Central memory CD8-positive, alpha-beta T cell (primary cell): ENCODE data around the gene GTF2IRD1.
"Not testable (repeated sequence)": the region's sequence is repeated elsewhere in the genome, so short reads cannot be mapped to it uniquely, and the experiment has no call there.

Source experiments
- ATAC-seq: fragments of 150-1000 bp; cut with Tn5 transposase; replicated peaks from 2 replicates; pipeline ENCODE4 v1.10.0; 2022; ENCODE audit warnings: mild to moderate bottlenecking, moderate FRiP score, moderate number of reproducible peaks; ENCODE audit not compliant: poor library complexity, severe bottlenecking; ENCODE audit errors: extremely low read depth
- DNase-seq, 2 donors: peaks; one replicate each; pipeline ENCODE4 v3.0.0; 2021; ENCODE audit warnings: low spot score in 2 of 2
- H3K27ac Mint-ChIP-seq: one replicate; pipeline ENCODE4 v1.8.0; 2022; ENCODE audit warnings: low read depth, mild to moderate bottlenecking, moderate library complexity, mixed read lengths
- H3K27me3 Mint-ChIP-seq: one replicate; pipeline ENCODE4 v1.8.0; 2022; ENCODE audit warnings: mixed read lengths
- H3K36me3 Mint-ChIP-seq: one replicate; pipeline ENCODE4 v1.8.0; 2022; ENCODE audit warnings: mild to moderate bottlenecking, moderate library complexity, mixed read lengths; ENCODE audit not compliant: insufficient read depth
- H3K4me1 Mint-ChIP-seq: one replicate; pipeline ENCODE4 v1.8.0; 2022; ENCODE audit warnings: mixed read lengths
- H3K4me3 Mint-ChIP-seq: one replicate; pipeline ENCODE4 v1.8.0; 2022; ENCODE audit warnings: mild to moderate bottlenecking, moderate library complexity, mixed read lengths
- H3K9me3 Mint-ChIP-seq: one replicate; pipeline ENCODE4 v1.8.0; 2022; ENCODE audit warnings: mixed read lengths

The GTF2IRD1 gene

GRCh38 chr7:74439541-74439940 lies 14.2 kb upstream of the GTF2IRD1 start:
- Mint-ChIP-seq H3K27me3 (peaks cover 28% of the 10 kb centered on the region), H3K9me3 (no peaks in the 10 kb centered on the region), H3K36me3 (peaks cover 2% of the 10 kb centered on the region), H3K4me1 (no peaks in the 10 kb centered on the region), H3K27ac (no peak overlapping the region), H3K4me3 (no peak overlapping the region)
- DNase-seq, result no peak
- ATAC-seq, result no peak

DNA sequence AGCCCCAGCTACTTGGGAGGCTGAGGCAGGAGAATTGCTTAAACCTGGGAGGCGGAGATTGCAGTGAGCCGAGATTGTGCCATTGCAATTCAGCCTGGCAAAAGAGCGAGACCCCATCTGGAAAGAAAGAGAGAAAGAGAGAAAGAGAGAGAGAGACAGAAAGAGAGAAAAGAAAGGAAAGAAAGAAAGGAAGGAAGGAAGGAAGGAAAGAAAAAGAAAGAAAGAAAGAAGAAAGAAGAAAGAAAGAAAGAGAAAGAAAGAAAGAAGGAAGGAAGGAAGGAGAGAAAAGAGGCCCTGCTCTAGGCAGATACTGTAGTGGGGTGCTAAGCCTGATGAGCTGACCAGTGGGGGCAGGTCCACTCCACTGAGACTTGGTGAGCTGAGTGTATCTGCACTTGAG lies 13.6 kb upstream of the GTF2IRD1 start:
- ATAC-seq, H3K36me3 Mint-ChIP-seq, H3K4me1 Mint-ChIP-seq, H3K27ac Mint-ChIP-seq, H3K9me3 Mint-ChIP-seq, H3K4me3 Mint-ChIP-seq, DNase-seq: not testable (repeated sequence)
- H3K27me3 Mint-ChIP-seq, result peaks cover 28% of the 10 kb centered on the region

GRCh38 chr7:74441801-74442200 lies 11.9 kb upstream of the GTF2IRD1 start:
- H3K27ac Mint-ChIP-seq, result no peak overlapping the region
- ATAC-seq, result no peak
- DNase-seq, result no peak
- H3K4me3 Mint-ChIP-seq, result no peak overlapping the region
- H3K27me3 Mint-ChIP-seq, result peaks cover 28% of the 10 kb centered on the region
- H3K4me1 Mint-ChIP-seq, result no peaks in the 10 kb centered on the region
- H3K9me3 Mint-ChIP-seq, result no peaks in the 10 kb centered on the region
- peaks cover 2% of the 10 kb centered on the region for H3K36me3 Mint-ChIP-seq

GRCh38 chr7:74443543-74444247 lies 10.0 kb upstream of the GTF2IRD1 start:
- H3K27me3 Mint-ChIP-seq, result peaks cover 28% of the 10 kb centered on the region
- no peaks in the 10 kb centered on the region for H3K4me1 Mint-ChIP-seq
- DNase-seq (no peak), ATAC-seq (no peak)
- no peaks in the 10 kb centered on the region for H3K9me3 Mint-ChIP-seq
- no peak overlapping the region for H3K27ac Mint-ChIP-seq
- H3K36me3 Mint-ChIP-seq, result peaks cover 2% of the 10 kb centered on the region
- H3K4me3 Mint-ChIP-seq, result no peak overlapping the region

GRCh38 chr7:74449144-74449543 lies 4.6 kb upstream of the GTF2IRD1 start:
- H3K4me3 Mint-ChIP-seq, result no peak overlapping the region
- H3K36me3 Mint-ChIP-seq, result no peaks in the 10 kb centered on the region
- DNase-seq (no peak), ATAC-seq (no peak)
- H3K9me3 Mint-ChIP-seq, result no peaks in the 10 kb centered on the region
- H3K27me3 Mint-ChIP-seq, result peaks cover 11% of the 10 kb centered on the region
- H3K27ac Mint-ChIP-seq, result peak overlapping the region; percentile 82
- H3K4me1 Mint-ChIP-seq, result peaks cover 12% of the 10 kb centered on the region

- Mint-ChIP-seq H3K27me3 (peaks cover 13% of the 10 kb centered on the region), H3K9me3 (no peaks in the 10 kb centered on the region), H3K36me3 (no peaks in the 10 kb centered on the region), H3K4me3 (no peak overlapping the region), H3K4me1 (peaks cover 12% of the 10 kb centered on the region), H3K27ac (no peak overlapping the region)
- ATAC-seq (no peak), DNase-seq (peak; percentile 45 to 55)
Measured at GRCh38 chr7:74449809-74450397, 3.8 kb upstream of the GTF2IRD1 start.

DNA sequence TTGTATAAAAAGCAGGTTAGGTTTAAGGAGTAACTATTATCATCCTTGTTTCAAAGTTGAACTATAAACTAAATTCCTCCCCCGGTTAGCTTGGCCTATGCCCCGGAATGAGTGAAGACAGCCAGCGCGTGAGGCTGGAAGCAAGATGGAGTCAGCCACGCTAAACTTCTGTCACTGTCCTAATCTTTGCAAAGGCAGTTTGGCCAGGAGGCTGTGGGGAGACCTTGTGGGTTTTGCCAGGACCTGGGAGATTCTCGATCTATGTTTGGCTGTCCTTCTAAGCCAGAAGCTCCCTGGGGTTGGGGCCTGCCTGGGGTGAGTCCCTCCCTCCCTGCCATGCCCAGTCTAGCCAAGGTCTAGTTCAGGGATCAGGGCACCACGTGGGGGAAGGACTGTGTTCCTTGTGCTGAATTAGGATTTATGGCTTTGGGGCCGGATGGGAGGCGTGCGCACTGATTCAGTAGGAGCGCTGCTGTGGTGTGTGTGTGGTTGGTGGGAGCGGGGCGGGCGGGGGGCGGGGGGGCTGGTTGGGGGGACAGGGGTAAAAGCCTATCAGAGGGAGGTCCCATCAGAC lies 871 bp upstream of the GTF2IRD1 start:
- Mint-ChIP-seq H3K27me3 (peaks cover 32% of the 10 kb centered on the region), H3K9me3 (no peaks in the 10 kb centered on the region), H3K36me3 (no peaks in the 10 kb centered on the region), H3K4me1 (peaks cover 12% of the 10 kb centered on the region), H3K27ac (peak overlapping the region; percentile 68), H3K4me3 (peak overlapping the region; percentile 63)
- no peak for DNase-seq
- ATAC-seq, result no peak

GRCh38 chr7:74454021-74454924 lies 567 bp downstream of the GTF2IRD1 start:
- Mint-ChIP-seq H3K36me3 (no peaks in the 10 kb centered on the region), H3K4me3 (no peak overlapping the region), H3K27ac (no peak overlapping the region), H3K9me3 (no peaks in the 10 kb centered on the region), H3K27me3 (peaks cover 34% of the 10 kb centered on the region), H3K4me1 (peaks cover 12% of the 10 kb centered on the region)
- ATAC-seq (no peak), DNase-seq (no peak)

DNA sequence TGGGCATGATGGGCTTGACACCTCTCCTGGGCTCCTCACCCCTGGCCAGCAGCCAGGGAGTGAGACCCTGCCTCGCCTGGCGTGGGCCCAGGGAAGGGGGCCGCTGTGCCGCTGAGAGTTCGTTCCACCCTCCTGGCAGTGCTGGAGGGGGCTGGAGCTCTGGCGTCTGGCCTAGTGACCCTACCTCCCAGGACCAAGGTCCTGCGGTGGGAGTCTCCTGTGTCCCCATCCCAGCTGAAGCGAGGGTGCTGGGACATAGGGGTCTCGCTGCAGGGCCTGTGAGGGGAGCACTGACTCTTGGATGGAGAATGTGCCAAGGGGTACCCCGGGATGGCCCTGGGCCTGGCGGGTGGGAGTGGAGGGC lies 1.2 kb downstream of the GTF2IRD1 start:
- H3K4me1 Mint-ChIP-seq, result peaks cover 12% of the 10 kb centered on the region
- H3K27me3 Mint-ChIP-seq, result peaks cover 34% of the 10 kb centered on the region
- H3K36me3 Mint-ChIP-seq, result no peaks in the 10 kb centered on the region
- ATAC-seq, result no peak
- no peak overlapping the region for H3K27ac Mint-ChIP-seq
- H3K4me3 Mint-ChIP-seq, result no peak overlapping the region
- DNase-seq, result no peak
- no peaks in the 10 kb centered on the region for H3K9me3 Mint-ChIP-seq

GRCh38 chr7:74455291-74455804 lies 1.6 kb downstream of the GTF2IRD1 start:
- no peak overlapping the region for H3K27ac Mint-ChIP-seq
- H3K36me3 Mint-ChIP-seq, result no peaks in the 10 kb centered on the region

DNA sequence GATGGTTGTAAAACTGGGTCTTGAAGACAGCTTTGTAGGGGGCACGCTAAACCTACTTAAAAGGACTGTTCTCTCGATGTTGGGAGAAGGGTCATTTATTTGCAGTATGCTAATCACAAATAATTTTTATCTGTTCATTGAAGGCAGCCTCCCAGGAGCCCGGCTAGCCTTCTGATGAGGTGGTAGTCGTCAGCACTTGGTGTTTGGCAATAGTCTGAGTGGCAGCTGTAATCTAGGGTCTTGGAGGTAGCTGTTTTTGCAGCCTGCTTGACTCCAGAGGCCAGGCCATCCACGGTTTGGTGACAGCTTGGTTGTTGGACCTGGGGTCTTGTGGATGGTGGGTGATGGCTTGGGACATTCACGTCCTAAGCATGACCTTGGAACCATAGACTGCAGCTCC lies 2.2 kb downstream of the GTF2IRD1 start:
- H3K4me3 Mint-ChIP-seq, result no peak overlapping the region
- H3K27me3 Mint-ChIP-seq, result peaks cover 34% of the 10 kb centered on the region
- H3K27ac Mint-ChIP-seq, result no peak overlapping the region
- peaks cover 12% of the 10 kb centered on the region for H3K4me1 Mint-ChIP-seq
- no peak for ATAC-seq
- H3K36me3 Mint-ChIP-seq, result no peaks in the 10 kb centered on the region
- no peaks in the 10 kb centered on the region for H3K9me3 Mint-ChIP-seq
- no peak for DNase-seq

More at GRCh38 chr7:74455291-74455804, 1.6 kb downstream of the GTF2IRD1 start:
- DNase-seq, result no peak
- no peaks in the 10 kb centered on the region for H3K9me3 Mint-ChIP-seq
- ATAC-seq, result no peak
- H3K27me3 Mint-ChIP-seq, result peaks cover 34% of the 10 kb centered on the region
- peaks cover 12% of the 10 kb centered on the region for H3K4me1 Mint-ChIP-seq
- H3K4me3 Mint-ChIP-seq, result peak overlapping the region; percentile 4

- Mint-ChIP-seq H3K4me1 (peaks cover 12% of the 10 kb centered on the region), H3K36me3 (no peaks in the 10 kb centered on the region), H3K9me3 (no peaks in the 10 kb centered on the region), H3K27ac (no peak overlapping the region), H3K4me3 (no peak overlapping the region), H3K27me3 (peaks cover 34% of the 10 kb centered on the region)
- ATAC-seq, result no peak
- DNase-seq, result no peak
Measured at GRCh38 chr7:74457007-74457406, 3.3 kb downstream of the GTF2IRD1 start.
